CD4-positive, alpha-beta T cell (primary cell): ENCODE results near the gene ARHGAP27. TPM values are rescaled to one million over a fixed set of nuclear protein-coding genes. Genes with fewer than 3 reads are reported as not detected.

Experiments used
- ATAC-seq: fragments of 200-7000 bp; cut with Tn5 transposase; one replicate; pipeline ENCODE4 v1.10.0; 2022; ENCODE audit warnings: mild to moderate bottlenecking; ENCODE audit not compliant: poor library complexity
- CTCF ChIA-PET: fragments of 350-600 bp; sonication (Branson Sonifier 250); formaldehyde crosslinking; loops from one replicate; lab custom pipeline; 2021; ENCODE audit warnings: antibody characterized with exemption, inconsistent platforms; lab: Charles Lee
- POLR2A ChIA-PET: fragments of 350-600 bp; sonication (Branson Sonifier 250); formaldehyde crosslinking; loops from one replicate; lab custom pipeline; 2021; ENCODE audit warnings: antibody characterized with exemption, inconsistent platforms; lab: Charles Lee
- DNase-seq, 14 experiments: peaks; one replicate each; pipeline ENCODE4 v3.0.0-alpha.2; 2013 to 2020; ENCODE audit warnings: mixed read lengths in 2 of 14
- H3K27ac ChIP-seq, 2 donors: one replicate each; pipeline versions ENCODE4 v1.5.1 to v1.7.0; 2013; ENCODE audit warnings: low read length in 2 of 2, low read depth in 1 of 2, mild to moderate bottlenecking in 1 of 2
- H3K27me3 ChIP-seq, 2 experiments: 1 replicate in 1 of 2; 2 replicates in 1 of 2; pipeline versions ENCODE4 v1.6.1 to v1.7.0; 2013; ENCODE audit warnings: low read length in 2 of 2, control low read depth in 1 of 2, mild to moderate bottlenecking in 1 of 2, moderate library complexity in 1 of 2; ENCODE audit not compliant: insufficient read depth in 2 of 2, control insufficient read depth in 1 of 2
- H3K36me3 ChIP-seq: one replicate; pipeline ENCODE4 v1.6.1; 2013; ENCODE audit warnings: low read length, control low read depth; ENCODE audit not compliant: insufficient read depth
- H3K4me1 ChIP-seq: one replicate; pipeline ENCODE4 v1.6.1; 2013; ENCODE audit warnings: low read length, control low read depth; ENCODE audit not compliant: insufficient read depth
- H3K4me3 ChIP-seq: one replicate; pipeline ENCODE4 v1.5.1; 2013; ENCODE audit warnings: mild to moderate bottlenecking, low read length, moderate library complexity
- H3K9me3 ChIP-seq, 2 experiments: 1 replicate in 1 of 2; 2 replicates in 1 of 2; pipeline versions ENCODE4 v1.6.1 to v1.7.0; 2013; ENCODE audit warnings: low read length in 2 of 2, mild to moderate bottlenecking in 2 of 2, control low read depth in 1 of 2, moderate library complexity in 1 of 2; ENCODE audit not compliant: control insufficient read depth in 1 of 2, insufficient read depth in 1 of 2
- H3K27ac Mint-ChIP-seq: one replicate; pipeline ENCODE4 v1.8.0; 2020; ENCODE audit warnings: mixed read lengths
- H3K27me3 Mint-ChIP-seq: one replicate; pipeline ENCODE4 v1.8.0; 2021; ENCODE audit warnings: mixed read lengths
- H3K36me3 Mint-ChIP-seq: one replicate; pipeline ENCODE4 v1.8.0; 2021; ENCODE audit warnings: low read depth, mixed read lengths
- H3K4me1 Mint-ChIP-seq: one replicate; pipeline ENCODE4 v1.8.0; 2021; ENCODE audit warnings: low read depth, mixed read lengths
- H3K4me3 Mint-ChIP-seq: one replicate; pipeline ENCODE4 v1.8.0; 2020; ENCODE audit warnings: mild to moderate bottlenecking, mixed read lengths
- H3K9me3 Mint-ChIP-seq: one replicate; pipeline ENCODE4 v1.8.0; 2020; ENCODE audit warnings: mixed read lengths
- intact Hi-C, 2 experiments: fragments of 100-400 bp; cut with DNase I in 1 of 2; cut with micrococcal nuclease in 1 of 2; formaldehyde crosslinking; loops; one replicate each; pipeline versions ENCODE4 v1.15.1 to v1.9.0; 2023 to 2025; cut with DNase I, micrococcal nuclease
- total RNA-seq, 174 experiments: library from RNA in 2 of 174; stranded (reverse) in 2 of 174; gene quantifications; one replicate each; pipeline ENCODE4 v1.2.3 and lab custom pipeline; 2021 to 2026
- TF ChIP-seq, protein P1 (sequence below): fragments of 200-600 bp; IDR thresholded peaks from one replicate; pipeline ENCODE4 v1.8.0; 2022; ENCODE audit warnings: antibody characterized with exemption, mild to moderate bottlenecking

ARHGAP27 gene
- total RNA-seq, 2 experiments from 2014 or later = 33.3 to 35.2 TPM

DNA sequence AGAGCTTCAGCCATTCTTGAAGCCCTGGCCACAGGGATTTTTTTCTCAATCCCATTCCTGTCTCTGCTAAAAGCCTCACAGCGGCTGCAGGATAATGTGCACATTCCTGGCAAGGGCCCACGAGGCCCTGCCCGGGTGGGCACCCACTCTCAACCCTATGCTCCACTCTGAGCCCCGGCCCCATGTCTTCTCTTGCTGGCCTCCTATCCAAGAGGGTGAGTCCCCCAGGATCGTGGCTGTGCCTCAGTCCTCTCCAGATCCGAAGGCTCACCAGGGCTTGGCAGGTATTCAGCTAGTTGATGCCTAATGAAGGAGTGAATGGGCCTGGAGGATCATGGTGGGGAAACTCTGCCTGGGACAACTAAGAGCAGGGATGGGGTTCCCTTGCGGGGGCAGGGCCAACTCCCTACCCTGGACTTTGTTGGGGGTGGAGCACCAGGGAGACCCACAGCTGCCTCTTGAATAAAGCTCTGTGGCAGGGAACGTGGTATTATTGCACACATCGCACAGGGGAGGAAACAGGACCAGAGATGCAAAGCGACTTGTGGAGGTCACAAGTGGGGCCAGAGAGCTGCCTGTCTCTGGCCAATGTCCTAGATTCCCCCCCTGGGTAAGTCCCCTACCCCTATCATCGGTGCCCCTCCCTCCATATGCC lies 5.4 kb downstream of the ARHGAP27 start:
- H3K27me3 ChIP-seq = no peaks in the 10 kb centered on the region
- no peaks in the 10 kb centered on the region for H3K9me3 ChIP-seq
- no peak overlapping the region for H3K27ac Mint-ChIP-seq
- no peak overlapping the region for H3K4me3 Mint-ChIP-seq
- CTCF ChIA-PET = no interaction called here
- DNase-seq = peak in 1 of 14 experiments; percentile 21
- H3K27me3 Mint-ChIP-seq = no peaks in the 10 kb centered on the region
- TF ChIP-seq, protein P1, sequence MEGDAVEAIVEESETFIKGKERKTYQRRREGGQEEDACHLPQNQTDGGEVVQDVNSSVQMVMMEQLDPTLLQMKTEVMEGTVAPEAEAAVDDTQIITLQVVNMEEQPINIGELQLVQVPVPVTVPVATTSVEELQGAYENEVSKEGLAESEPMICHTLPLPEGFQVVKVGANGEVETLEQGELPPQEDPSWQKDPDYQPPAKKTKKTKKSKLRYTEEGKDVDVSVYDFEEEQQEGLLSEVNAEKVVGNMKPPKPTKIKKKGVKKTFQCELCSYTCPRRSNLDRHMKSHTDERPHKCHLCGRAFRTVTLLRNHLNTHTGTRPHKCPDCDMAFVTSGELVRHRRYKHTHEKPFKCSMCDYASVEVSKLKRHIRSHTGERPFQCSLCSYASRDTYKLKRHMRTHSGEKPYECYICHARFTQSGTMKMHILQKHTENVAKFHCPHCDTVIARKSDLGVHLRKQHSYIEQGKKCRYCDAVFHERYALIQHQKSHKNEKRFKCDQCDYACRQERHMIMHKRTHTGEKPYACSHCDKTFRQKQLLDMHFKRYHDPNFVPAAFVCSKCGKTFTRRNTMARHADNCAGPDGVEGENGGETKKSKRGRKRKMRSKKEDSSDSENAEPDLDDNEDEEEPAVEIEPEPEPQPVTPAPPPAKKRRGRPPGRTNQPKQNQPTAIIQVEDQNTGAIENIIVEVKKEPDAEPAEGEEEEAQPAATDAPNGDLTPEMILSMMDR = no peak
- H3K4me1 Mint-ChIP-seq = peaks cover 19% of the 10 kb centered on the region
- POLR2A ChIA-PET = no interaction called here
- H3K9me3 Mint-ChIP-seq = no peaks in the 10 kb centered on the region
- H3K4me1 ChIP-seq = peaks cover 37% of the 10 kb centered on the region
- no peak for ATAC-seq
- H3K36me3 Mint-ChIP-seq = no peaks in the 10 kb centered on the region
- intact Hi-C loops = loop anchor here in 1 of 2 experiments (5.0 kb wide), 1 partner anchor 165 kb away; no protein-coding TSS in a partner anchor
- H3K4me3 ChIP-seq = no peak overlapping the region
- H3K27ac ChIP-seq = no peak overlapping the region
- no peaks in the 10 kb centered on the region for H3K36me3 ChIP-seq

DNA sequence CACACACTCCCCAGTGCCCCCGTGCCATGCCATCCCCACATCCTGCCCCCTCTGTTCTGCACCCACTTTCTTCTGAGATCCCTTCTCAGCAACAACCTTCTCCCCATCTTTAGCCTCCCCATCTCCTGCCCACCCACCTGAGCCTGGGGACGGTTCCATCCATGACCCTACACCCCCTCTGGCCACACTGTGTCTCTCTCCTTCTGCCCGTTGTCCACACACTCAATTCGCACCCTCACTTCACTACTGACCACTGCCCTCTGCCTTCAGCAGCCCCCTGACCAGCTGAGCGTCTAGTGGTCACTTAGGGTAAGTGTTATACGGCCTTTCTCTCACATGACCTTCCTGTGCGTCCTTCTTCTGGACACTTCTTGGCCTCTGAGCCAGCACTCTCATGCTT lies 6.1 kb downstream of the ARHGAP27 start:
- intact Hi-C loops = loop anchor here in 1 of 2 experiments (5.0 kb wide), 1 partner anchor 166 kb away; no protein-coding TSS in a partner anchor
- ChIA-PET POLR2A (no interaction called here), CTCF (no interaction called here)
- TF ChIP-seq, protein P1 = no peak
- ATAC-seq = no peak
- no peaks in the 10 kb centered on the region for H3K9me3 ChIP-seq
- H3K27ac ChIP-seq = no peak overlapping the region
- no peaks in the 10 kb centered on the region for H3K27me3 ChIP-seq
- H3K4me3 ChIP-seq = no peak overlapping the region
- DNase-seq = peak in 1 of 14 experiments; percentile 15
- Mint-ChIP-seq H3K27me3 (no peaks in the 10 kb centered on the region), H3K27ac (no peak overlapping the region), H3K36me3 (no peaks in the 10 kb centered on the region), H3K9me3 (no peaks in the 10 kb centered on the region), H3K4me3 (no peak overlapping the region), H3K4me1 (peaks cover 19% of the 10 kb centered on the region)
- peaks cover 30% of the 10 kb centered on the region for H3K4me1 ChIP-seq
- H3K36me3 ChIP-seq = no peaks in the 10 kb centered on the region

DNA sequence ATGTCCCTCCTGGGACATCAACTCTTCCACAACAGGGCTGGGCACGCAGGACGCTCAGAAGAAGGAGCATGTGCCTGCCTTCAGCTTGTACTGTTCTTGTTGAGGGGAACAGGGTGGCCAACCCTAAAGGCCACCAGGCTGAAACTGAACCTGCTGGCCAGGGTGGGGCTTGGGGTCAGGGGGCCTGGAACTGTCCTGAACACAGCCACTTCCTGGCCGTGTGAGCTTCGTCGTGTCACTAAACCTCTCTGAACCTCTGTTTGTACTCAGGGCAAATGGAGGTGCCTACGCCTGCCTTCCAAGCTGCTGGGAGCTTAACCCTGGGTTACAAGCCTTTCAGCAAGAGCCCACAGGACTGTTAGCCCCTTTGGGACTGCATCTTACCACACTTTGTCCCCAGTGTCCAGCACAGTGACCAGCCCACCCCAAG lies 6.7 kb downstream of the ARHGAP27 start:
- H3K27ac Mint-ChIP-seq = no peak overlapping the region
- intact Hi-C loops = loop anchor here in 1 of 2 experiments (5.0 kb wide), 1 partner anchor 166 kb away; no protein-coding TSS in a partner anchor
- ChIA-PET POLR2A (no interaction called here), CTCF (no interaction called here)
- no peaks in the 10 kb centered on the region for H3K27me3 Mint-ChIP-seq
- ATAC-seq (no peak), DNase-seq (peak in 1 of 14 experiments; percentile 11)
- Histone ChIP-seq H3K27me3 (no peaks in the 10 kb centered on the region), H3K9me3 (no peaks in the 10 kb centered on the region), H3K36me3 (no peaks in the 10 kb centered on the region), H3K27ac (no peak overlapping the region), H3K4me3 (no peak overlapping the region), H3K4me1 (peaks cover 25% of the 10 kb centered on the region)
- H3K9me3 Mint-ChIP-seq = no peaks in the 10 kb centered on the region
- no peak overlapping the region for H3K4me3 Mint-ChIP-seq
- peaks cover 15% of the 10 kb centered on the region for H3K4me1 Mint-ChIP-seq
- TF ChIP-seq, protein P1 = no peak
- H3K36me3 Mint-ChIP-seq = no peaks in the 10 kb centered on the region
